Neural cell (in vitro differentiated cells): ENCODE results near the gene MED13. TPM values are rescaled to one million over a fixed set of nuclear protein-coding genes. Genes with fewer than 3 reads are reported as not detected.

Source experiments
- H2AFZ ChIP-seq: fragments of 200-600, 300-800 bp; sonication (generic), shearing (Covaris generic); 2 replicates; pipeline ENCODE4 v1.6.0; 2014; ENCODE audit warnings: low read depth, mild to moderate bottlenecking, antibody characterized with exemption, low read length, moderate library complexity
- H3F3A ChIP-seq: fragments of 200-600 bp; shearing (Covaris generic); 2 replicates; pipeline ENCODE4 v1.6.1; 2016; ENCODE audit warnings: mild to moderate bottlenecking, moderate library complexity, mixed read lengths, antibody characterized with exemption, low read length; ENCODE audit not compliant: insufficient read depth, poor library complexity, severe bottlenecking
- H3K27ac ChIP-seq: fragments of 200-600, 300-800 bp; sonication (generic), shearing (Covaris generic); 2 replicates; pipeline ENCODE4 v1.5.1; 2014; ENCODE audit warnings: mild to moderate bottlenecking, low read length, moderate library complexity
- H3K27me3 ChIP-seq: fragments of 300-800, 200-600 bp; sonication (generic), shearing (Covaris generic); 2 replicates; pipeline ENCODE4 v1.6.0; 2014; ENCODE audit warnings: mild to moderate bottlenecking, low read depth, low read length, moderate library complexity; ENCODE audit not compliant: insufficient read depth
- H3K36me3 ChIP-seq: fragments of 300-800, 200-600 bp; sonication (generic), shearing (Covaris generic); 2 replicates; pipeline ENCODE4 v1.5.1; 2014; ENCODE audit warnings: mild to moderate bottlenecking, antibody characterized with exemption, low read length, moderate library complexity; ENCODE audit not compliant: insufficient read depth
- H3K4me2 ChIP-seq: fragments of 300-800, 200-600 bp; sonication (generic), shearing (Covaris generic); 2 replicates; pipeline ENCODE4 v1.6.0; 2014; ENCODE audit warnings: mild to moderate bottlenecking, low read length
- H3K4me3 ChIP-seq: fragments of 300-800, 200-600 bp; sonication (generic), shearing (Covaris generic); 2 replicates; pipeline ENCODE4 v1.5.1; 2014; ENCODE audit warnings: mild to moderate bottlenecking, low read length, moderate library complexity
- H3K79me2 ChIP-seq: fragments of 200-600 bp; shearing (Covaris generic); replicated peaks from 2 replicates; pipeline ENCODE4 v1.6.0; 2014; ENCODE audit warnings: mild to moderate bottlenecking, low read length, moderate library complexity; ENCODE audit not compliant: insufficient read depth
- H3K9ac ChIP-seq: fragments of 300-800, 200-600 bp; sonication (generic), shearing (Covaris generic); 2 replicates; pipeline ENCODE4 v1.6.1; 2016; ENCODE audit warnings: mild to moderate bottlenecking, low read length, mixed read lengths
- H3K9me2 ChIP-seq: fragments of 200-600 bp; shearing (Covaris generic); 2 replicates; pipeline ENCODE4 v1.6.1; 2016; ENCODE audit warnings: mild to moderate bottlenecking, low read length, mixed read lengths; ENCODE audit not compliant: insufficient read depth
- H3K9me3 ChIP-seq: fragments of 200-600, 300-800 bp; sonication (generic), shearing (Covaris generic); 2 replicates; pipeline ENCODE4 v1.6.1; 2016; ENCODE audit warnings: mild to moderate bottlenecking, mixed run types, low read length, moderate library complexity, mixed read lengths
- H4K20me1 ChIP-seq: fragments of 200-600 bp; shearing (Covaris generic); 2 replicates; pipeline ENCODE4 v1.6.1; 2016; ENCODE audit warnings: mild to moderate bottlenecking, mixed run types; ENCODE audit not compliant: insufficient read depth
- CTCF ChIP-seq: fragments of 450-650 bp; IDR thresholded peaks from 2 replicates; pipeline ENCODE4 v1.5.1; 2014; ENCODE audit warnings: antibody characterized with exemption, mild to moderate bottlenecking, moderate library complexity; ENCODE audit not compliant: poor library complexity, severe bottlenecking
- EP300 ChIP-seq: fragments of 450-650 bp; conservative IDR thresholded peaks from 2 replicates; pipeline ENCODE4 v1.6.1; 2014; ENCODE audit warnings: antibody characterized with exemption, mild to moderate bottlenecking, moderate library complexity; ENCODE audit not compliant: poor library complexity, severe bottlenecking
- EZH2 ChIP-seq: fragments of 200-600, 300-800 bp; shearing (Covaris generic), sonication (generic); IDR thresholded peaks from 2 replicates; pipeline ENCODE4 v1.6.1; 2014; ENCODE audit warnings: antibody characterized with exemption, low read length, borderline replicate concordance, mild to moderate bottlenecking; ENCODE audit not compliant: insufficient read depth, poor library complexity, severe bottlenecking
- MXI1 ChIP-seq: fragments of 450-650 bp; conservative IDR thresholded peaks from 2 replicates; pipeline ENCODE4 v1.6.1; 2014; ENCODE audit warnings: antibody characterized with exemption, mild to moderate bottlenecking; ENCODE audit not compliant: poor library complexity, severe bottlenecking
- POLR2AphosphoS5 ChIP-seq: IDR thresholded peaks from 2 replicates; pipeline ENCODE4 v1.6.1; 2012
- RAD21 ChIP-seq: fragments of 450-650 bp; conservative IDR thresholded peaks from 2 replicates; pipeline ENCODE4 v1.6.1; 2014; ENCODE audit warnings: antibody characterized with exemption, mild to moderate bottlenecking, moderate library complexity
- REST ChIP-seq: IDR thresholded peaks from 2 replicates; pipeline ENCODE4 v1.6.1; 2012; ENCODE audit warnings: borderline replicate concordance
- SMC3 ChIP-seq: fragments of 450-650 bp; conservative IDR thresholded peaks from 2 replicates; pipeline ENCODE4 v1.6.1; 2014; ENCODE audit warnings: antibody characterized with exemption, mild to moderate bottlenecking, moderate library complexity; ENCODE audit not compliant: poor library complexity
- TAF1 ChIP-seq: IDR thresholded peaks from 2 replicates; pipeline ENCODE4 v1.6.1; 2012; ENCODE audit warnings: low read depth
- polyA plus RNA-seq: library from polyadenylated mRNA; depleted of rRNA; stranded (reverse); fragments of >200 nt; gene quantifications from 2 replicates; pipeline ENCODE4 v1.2.3, GENCODE V29; 2014

MED13 gene
- polyA plus RNA-seq, 1 donor from 2014 or later, result 22.6 TPM

GRCh38 chr17:62111562-62112171, 46.6 kb upstream of the MED13 start:
- H3K4me3 ChIP-seq, result no peak overlapping the region
- H3K9ac ChIP-seq, result no peak overlapping the region
- TF ChIP-seq SMC3 (no peak), MXI1 (no peak), EP300 (no peak), TAF1 (no peak), EZH2 (no peak)
- no peaks in the 10 kb centered on the region for H3K36me3 ChIP-seq
- no peaks in the 10 kb centered on the region for H4K20me1 ChIP-seq
- H3K27ac ChIP-seq, result no peak overlapping the region
- H3K9me3 ChIP-seq, result no peaks in the 10 kb centered on the region
- no peaks in the 10 kb centered on the region for H3K9me2 ChIP-seq
- no peaks in the 10 kb centered on the region for H3K27me3 ChIP-seq
- H3K4me2 ChIP-seq, result no peak overlapping the region
- no peak overlapping the region for H2AFZ ChIP-seq
- H3K79me2 ChIP-seq, result no peaks in the 10 kb centered on the region
- no peaks in the 10 kb centered on the region for H3F3A ChIP-seq

GRCh38 chr17:62110923-62111484, 45.9 kb upstream of the MED13 start:
- H3K27me3 ChIP-seq, result no peaks in the 10 kb centered on the region
- no peak overlapping the region for H3K4me3 ChIP-seq
- no peaks in the 10 kb centered on the region for H3F3A ChIP-seq
- no peaks in the 10 kb centered on the region for H3K9me3 ChIP-seq
- no peak overlapping the region for H3K4me2 ChIP-seq
- H3K27ac ChIP-seq, result no peak overlapping the region
- H3K79me2 ChIP-seq, result no peaks in the 10 kb centered on the region
- H4K20me1 ChIP-seq, result no peaks in the 10 kb centered on the region
- no peak for TF ChIP-seq EZH2
- no peak for TF ChIP-seq REST
- TF ChIP-seq EP300, result no peak
- no peak for TF ChIP-seq SMC3
- no peak for TF ChIP-seq RAD21
- TF ChIP-seq MXI1, result no peak
- no peak for TF ChIP-seq CTCF
- TF ChIP-seq POLR2AphosphoS5, result no peak
- no peak for TF ChIP-seq TAF1
- no peak overlapping the region for H2AFZ ChIP-seq
- H3K9ac ChIP-seq, result no peak overlapping the region
- H3K36me3 ChIP-seq, result no peaks in the 10 kb centered on the region
- no peaks in the 10 kb centered on the region for H3K9me2 ChIP-seq
